Calu3 (cell line): ENCODE measurements around the gene VNN1. TPM values are rescaled to one million over a fixed set of nuclear protein-coding genes. Genes with fewer than 3 reads are reported as not detected.
A peak's percentile ranks its signal among the peaks of the same experiment; 100 is the strongest.

Experiments
- BruUV-seq: library from RNA; stranded (reverse); fragments of 400-500 nt; replicated peaks from 2 replicates; lab custom pipeline; 2021; lab: Mats Ljungman, UMichigan
- CTCF ChIA-PET: fragments of 300-600 bp; sonication (Branson Sonifier 250); formaldehyde crosslinking; loops from one replicate; lab custom pipeline; 2022; ENCODE audit warnings: antibody characterized with exemption; lab: Charles Lee
- DNase-seq: peaks from one replicate; pipeline ENCODE4 v3.0.0; 2022
- H3K27ac Mint-ChIP-seq: one replicate; pipeline ENCODE4 v1.8.0; 2022; ENCODE audit warnings: mixed read lengths; ENCODE audit not compliant: unreplicated experiment
- H3K27me3 Mint-ChIP-seq: one replicate; pipeline ENCODE4 v1.8.0; 2022; ENCODE audit warnings: mixed read lengths; ENCODE audit not compliant: unreplicated experiment
- H3K36me3 Mint-ChIP-seq: one replicate; pipeline ENCODE4 v1.8.0; 2022; ENCODE audit warnings: mild to moderate bottlenecking, moderate library complexity, mixed read lengths; ENCODE audit not compliant: insufficient read depth, unreplicated experiment
- H3K4me1 Mint-ChIP-seq: one replicate; pipeline ENCODE4 v1.8.0; 2022; ENCODE audit warnings: mild to moderate bottlenecking, low read depth, mixed read lengths; ENCODE audit not compliant: unreplicated experiment
- H3K4me3 Mint-ChIP-seq: one replicate; pipeline ENCODE4 v1.8.0; 2022; ENCODE audit warnings: mild to moderate bottlenecking, low read depth, moderate library complexity, mixed read lengths; ENCODE audit not compliant: unreplicated experiment
- H3K9me3 Mint-ChIP-seq: one replicate; pipeline ENCODE4 v1.8.0; 2022; ENCODE audit warnings: low read depth, mixed read lengths; ENCODE audit not compliant: unreplicated experiment
- CTCF ChIP-seq: fragments of 200-600 bp; IDR thresholded peaks from one replicate; pipeline ENCODE4 v1.8.0; 2022; ENCODE audit warnings: antibody characterized with exemption; ENCODE audit not compliant: unreplicated experiment
- intact Hi-C: fragments of 100-400 bp; cut with micrococcal nuclease; formaldehyde crosslinking; loops from one replicate; pipeline ENCODE4 v1.10.0; 2022; ENCODE audit not compliant: unreplicated experiment
- total RNA-seq: library from RNA; stranded (reverse); gene quantifications from 2 replicates; pipeline ENCODE4 v1.2.3, GENCODE V29; 2022

The VNN1 gene
- total RNA-seq, 1 experiment from 2014 or later = 13.3 TPM

GRCh38 chr6:132749111-132749510, 35.3 kb upstream of the VNN1 start:
- Mint-ChIP-seq H3K27me3 (no peaks in the 10 kb centered on the region), H3K4me3 (no peak overlapping the region), H3K4me1 (peaks cover 24% of the 10 kb centered on the region), H3K9me3 (no peaks in the 10 kb centered on the region), H3K36me3 (no peaks in the 10 kb centered on the region), H3K27ac (peak overlapping the region; percentile 22)
- BruUV-seq = no TSS peak
- intact Hi-C loops = no loop called here
- no peak for DNase-seq
- no peak for TF ChIP-seq CTCF
- CTCF ChIA-PET = no interaction called here

GRCh38 chr6:132748446-132748845, 34.6 kb upstream of the VNN1 start:
- Mint-ChIP-seq H3K4me1 (peaks cover 24% of the 10 kb centered on the region), H3K4me3 (no peak overlapping the region), H3K27me3 (no peaks in the 10 kb centered on the region), H3K27ac (no peak overlapping the region), H3K9me3 (no peaks in the 10 kb centered on the region), H3K36me3 (no peaks in the 10 kb centered on the region)
- TF ChIP-seq CTCF = no peak
- CTCF ChIA-PET = interaction anchor here (0.7 kb wide), 1 partner anchor 23 kb away, joined by 3 read pairs; no protein-coding TSS in a partner anchor
- BruUV-seq = no TSS peak
- intact Hi-C loops = no loop called here
- no peak for DNase-seq

- CTCF ChIA-PET = no interaction called here
- H3K27me3 Mint-ChIP-seq = no peaks in the 10 kb centered on the region
- no peak for TF ChIP-seq CTCF
- H3K36me3 Mint-ChIP-seq = no peaks in the 10 kb centered on the region
- peaks cover 28% of the 10 kb centered on the region for H3K4me1 Mint-ChIP-seq
- no peak for DNase-seq
- intact Hi-C loops = no loop called here
- H3K4me3 Mint-ChIP-seq = no peak overlapping the region
- no peak overlapping the region for H3K27ac Mint-ChIP-seq
- no peaks in the 10 kb centered on the region for H3K9me3 Mint-ChIP-seq
- BruUV-seq = no TSS peak
These were observed 32.2 kb upstream of the VNN1 start for GRCh38 chr6:132746048-132746447.

- Mint-ChIP-seq H3K4me3 (no peak overlapping the region), H3K4me1 (peaks cover 33% of the 10 kb centered on the region), H3K36me3 (no peaks in the 10 kb centered on the region), H3K27ac (no peak overlapping the region), H3K9me3 (peaks cover 11% of the 10 kb centered on the region), H3K27me3 (no peaks in the 10 kb centered on the region)
- CTCF ChIA-PET = no interaction called here
- no peak for DNase-seq
- TF ChIP-seq CTCF = no peak
- intact Hi-C loops = no loop called here
- BruUV-seq = no TSS peak
These were observed 28.6 kb upstream of the VNN1 start for GRCh38 chr6:132742495-132742894.
